ENCODE results near the gene GPR37L1.

DNA sequence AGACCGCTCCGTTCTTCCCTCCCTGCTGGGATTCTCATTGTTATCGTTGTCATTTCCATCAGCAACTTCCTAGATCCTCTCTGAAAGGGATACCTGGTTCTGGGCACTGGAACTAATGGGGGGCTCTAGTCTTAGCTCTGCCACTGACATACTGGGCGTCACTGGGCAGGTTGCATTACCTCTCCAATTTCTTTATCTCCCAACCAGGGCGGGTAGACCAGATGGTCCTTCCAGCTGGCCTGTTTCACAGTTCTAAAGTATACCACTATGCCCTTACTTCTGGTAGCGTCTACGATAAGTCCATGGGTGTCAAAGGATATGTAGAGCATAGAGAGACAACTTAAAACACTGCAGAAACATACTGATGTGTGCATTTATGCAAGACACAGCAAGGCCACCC, 1.4 kb downstream of the GPR37L1 start:
- TF ChIP-seq, protein P1, sequence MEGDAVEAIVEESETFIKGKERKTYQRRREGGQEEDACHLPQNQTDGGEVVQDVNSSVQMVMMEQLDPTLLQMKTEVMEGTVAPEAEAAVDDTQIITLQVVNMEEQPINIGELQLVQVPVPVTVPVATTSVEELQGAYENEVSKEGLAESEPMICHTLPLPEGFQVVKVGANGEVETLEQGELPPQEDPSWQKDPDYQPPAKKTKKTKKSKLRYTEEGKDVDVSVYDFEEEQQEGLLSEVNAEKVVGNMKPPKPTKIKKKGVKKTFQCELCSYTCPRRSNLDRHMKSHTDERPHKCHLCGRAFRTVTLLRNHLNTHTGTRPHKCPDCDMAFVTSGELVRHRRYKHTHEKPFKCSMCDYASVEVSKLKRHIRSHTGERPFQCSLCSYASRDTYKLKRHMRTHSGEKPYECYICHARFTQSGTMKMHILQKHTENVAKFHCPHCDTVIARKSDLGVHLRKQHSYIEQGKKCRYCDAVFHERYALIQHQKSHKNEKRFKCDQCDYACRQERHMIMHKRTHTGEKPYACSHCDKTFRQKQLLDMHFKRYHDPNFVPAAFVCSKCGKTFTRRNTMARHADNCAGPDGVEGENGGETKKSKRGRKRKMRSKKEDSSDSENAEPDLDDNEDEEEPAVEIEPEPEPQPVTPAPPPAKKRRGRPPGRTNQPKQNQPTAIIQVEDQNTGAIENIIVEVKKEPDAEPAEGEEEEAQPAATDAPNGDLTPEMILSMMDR (IDR thresholded peaks at IDR 0.05; ENCODE audit: low read length), result no peak
- no peak for TF ChIP-seq EZH2 (optimal IDR thresholded peaks at IDR 0.05; ENCODE audit: low read depth, low read length)
